Neural cell (in vitro differentiated cells): ENCODE results near the gene HHIPL1. TPM values are rescaled to one million over a fixed set of nuclear protein-coding genes. Genes with fewer than 3 reads are reported as not detected.

ENCODE experiments used
- H2AFZ ChIP-seq: fragments of 200-600, 300-800 bp; sonication (generic), shearing (Covaris generic); 2 replicates; pipeline ENCODE4 v1.6.0; 2014; ENCODE audit warnings: low read depth, mild to moderate bottlenecking, antibody characterized with exemption, low read length, moderate library complexity
- H3F3A ChIP-seq: fragments of 200-600 bp; shearing (Covaris generic); 2 replicates; pipeline ENCODE4 v1.6.1; 2016; ENCODE audit warnings: mild to moderate bottlenecking, moderate library complexity, mixed read lengths, antibody characterized with exemption, low read length; ENCODE audit not compliant: insufficient read depth, poor library complexity, severe bottlenecking
- H3K27ac ChIP-seq: fragments of 200-600, 300-800 bp; sonication (generic), shearing (Covaris generic); 2 replicates; pipeline ENCODE4 v1.5.1; 2014; ENCODE audit warnings: mild to moderate bottlenecking, low read length, moderate library complexity
- H3K27me3 ChIP-seq: fragments of 300-800, 200-600 bp; sonication (generic), shearing (Covaris generic); 2 replicates; pipeline ENCODE4 v1.6.0; 2014; ENCODE audit warnings: mild to moderate bottlenecking, low read depth, low read length, moderate library complexity; ENCODE audit not compliant: insufficient read depth
- H3K36me3 ChIP-seq: fragments of 300-800, 200-600 bp; sonication (generic), shearing (Covaris generic); 2 replicates; pipeline ENCODE4 v1.5.1; 2014; ENCODE audit warnings: mild to moderate bottlenecking, antibody characterized with exemption, low read length, moderate library complexity; ENCODE audit not compliant: insufficient read depth
- H3K4me2 ChIP-seq: fragments of 300-800, 200-600 bp; sonication (generic), shearing (Covaris generic); 2 replicates; pipeline ENCODE4 v1.6.0; 2014; ENCODE audit warnings: mild to moderate bottlenecking, low read length
- H3K4me3 ChIP-seq: fragments of 300-800, 200-600 bp; sonication (generic), shearing (Covaris generic); 2 replicates; pipeline ENCODE4 v1.5.1; 2014; ENCODE audit warnings: mild to moderate bottlenecking, low read length, moderate library complexity
- H3K79me2 ChIP-seq: fragments of 200-600 bp; shearing (Covaris generic); replicated peaks from 2 replicates; pipeline ENCODE4 v1.6.0; 2014; ENCODE audit warnings: mild to moderate bottlenecking, low read length, moderate library complexity; ENCODE audit not compliant: insufficient read depth
- H3K9ac ChIP-seq: fragments of 300-800, 200-600 bp; sonication (generic), shearing (Covaris generic); 2 replicates; pipeline ENCODE4 v1.6.1; 2016; ENCODE audit warnings: mild to moderate bottlenecking, low read length, mixed read lengths
- H3K9me2 ChIP-seq: fragments of 200-600 bp; shearing (Covaris generic); 2 replicates; pipeline ENCODE4 v1.6.1; 2016; ENCODE audit warnings: mild to moderate bottlenecking, low read length, mixed read lengths; ENCODE audit not compliant: insufficient read depth
- H3K9me3 ChIP-seq: fragments of 200-600, 300-800 bp; sonication (generic), shearing (Covaris generic); 2 replicates; pipeline ENCODE4 v1.6.1; 2016; ENCODE audit warnings: mild to moderate bottlenecking, mixed run types, low read length, moderate library complexity, mixed read lengths
- H4K20me1 ChIP-seq: fragments of 200-600 bp; shearing (Covaris generic); 2 replicates; pipeline ENCODE4 v1.6.1; 2016; ENCODE audit warnings: mild to moderate bottlenecking, mixed run types; ENCODE audit not compliant: insufficient read depth
- CTCF ChIP-seq: fragments of 450-650 bp; IDR thresholded peaks from 2 replicates; pipeline ENCODE4 v1.5.1; 2014; ENCODE audit warnings: antibody characterized with exemption, mild to moderate bottlenecking, moderate library complexity; ENCODE audit not compliant: poor library complexity, severe bottlenecking
- EP300 ChIP-seq: fragments of 450-650 bp; conservative IDR thresholded peaks from 2 replicates; pipeline ENCODE4 v1.6.1; 2014; ENCODE audit warnings: antibody characterized with exemption, mild to moderate bottlenecking, moderate library complexity; ENCODE audit not compliant: poor library complexity, severe bottlenecking
- EZH2 ChIP-seq: fragments of 200-600, 300-800 bp; shearing (Covaris generic), sonication (generic); IDR thresholded peaks from 2 replicates; pipeline ENCODE4 v1.6.1; 2014; ENCODE audit warnings: antibody characterized with exemption, low read length, borderline replicate concordance, mild to moderate bottlenecking; ENCODE audit not compliant: insufficient read depth, poor library complexity, severe bottlenecking
- MXI1 ChIP-seq: fragments of 450-650 bp; conservative IDR thresholded peaks from 2 replicates; pipeline ENCODE4 v1.6.1; 2014; ENCODE audit warnings: antibody characterized with exemption, mild to moderate bottlenecking; ENCODE audit not compliant: poor library complexity, severe bottlenecking
- POLR2AphosphoS5 ChIP-seq: IDR thresholded peaks from 2 replicates; pipeline ENCODE4 v1.6.1; 2012
- RAD21 ChIP-seq: fragments of 450-650 bp; conservative IDR thresholded peaks from 2 replicates; pipeline ENCODE4 v1.6.1; 2014; ENCODE audit warnings: antibody characterized with exemption, mild to moderate bottlenecking, moderate library complexity
- REST ChIP-seq: IDR thresholded peaks from 2 replicates; pipeline ENCODE4 v1.6.1; 2012; ENCODE audit warnings: borderline replicate concordance
- SMC3 ChIP-seq: fragments of 450-650 bp; conservative IDR thresholded peaks from 2 replicates; pipeline ENCODE4 v1.6.1; 2014; ENCODE audit warnings: antibody characterized with exemption, mild to moderate bottlenecking, moderate library complexity; ENCODE audit not compliant: poor library complexity
- TAF1 ChIP-seq: IDR thresholded peaks from 2 replicates; pipeline ENCODE4 v1.6.1; 2012; ENCODE audit warnings: low read depth
- polyA plus RNA-seq: library from polyadenylated mRNA; depleted of rRNA; stranded (reverse); fragments of >200 nt; gene quantifications from 2 replicates; pipeline ENCODE4 v1.2.3, GENCODE V29; 2014

HHIPL1 gene
- polyA plus RNA-seq, 1 donor from 2014 or later = 0.47 TPM

- no peak overlapping the region for H3K4me3 ChIP-seq
- no peaks in the 10 kb centered on the region for H3F3A ChIP-seq
- H4K20me1 ChIP-seq = no peaks in the 10 kb centered on the region
- no peak overlapping the region for H3K27ac ChIP-seq
- H2AFZ ChIP-seq = no peak overlapping the region
- H3K36me3 ChIP-seq = no peaks in the 10 kb centered on the region
- no peaks in the 10 kb centered on the region for H3K9me2 ChIP-seq
- no peaks in the 10 kb centered on the region for H3K9me3 ChIP-seq
- H3K79me2 ChIP-seq = no peaks in the 10 kb centered on the region
- H3K27me3 ChIP-seq = no peaks in the 10 kb centered on the region
- no peak overlapping the region for H3K9ac ChIP-seq
- H3K4me2 ChIP-seq = no peak overlapping the region
- no peak for TF ChIP-seq SMC3
- TF ChIP-seq POLR2AphosphoS5 = no peak
- TF ChIP-seq REST = no peak
- TF ChIP-seq CTCF = no peak
- TF ChIP-seq RAD21 = no peak
- TF ChIP-seq EP300 = no peak
- TF ChIP-seq EZH2 = no peak
- TF ChIP-seq TAF1 = no peak
- no peak for TF ChIP-seq MXI1
These were observed 73.9 kb downstream of the HHIPL1 start for GRCh38 chr14:99718811-99719192.

GRCh38 chr14:99720941-99721791, 76.2 kb downstream of the HHIPL1 start:
- Histone ChIP-seq H3K9ac (no peak overlapping the region), H3K9me2 (no peaks in the 10 kb centered on the region), H3K27ac (no peak overlapping the region), H3K27me3 (no peaks in the 10 kb centered on the region), H3K9me3 (no peaks in the 10 kb centered on the region), H3K4me2 (no peak overlapping the region), H3K79me2 (no peaks in the 10 kb centered on the region), H3K36me3 (no peaks in the 10 kb centered on the region), H3F3A (no peaks in the 10 kb centered on the region), H3K4me3 (no peak overlapping the region), H4K20me1 (no peaks in the 10 kb centered on the region), H2AFZ (no peak overlapping the region)
- no peak for TF ChIP-seq POLR2AphosphoS5
- no peak for TF ChIP-seq RAD21
